Karpas-422 (cell line): Measurements from ENCODE around the gene MRPS18A. TPM values are rescaled to one million over a fixed set of nuclear protein-coding genes. Genes with fewer than 3 reads are reported as not detected.

ENCODE experiments used
- DNase-seq: peaks from one replicate; pipeline ENCODE4 v3.0.0-alpha.2; 2015
- H2AFZ ChIP-seq: fragments of 200-600 bp; sonication (generic); 2 replicates; pipeline ENCODE4 v1.6.1; 2014; ENCODE audit warnings: antibody characterized with exemption, low read length, mixed read lengths
- H3K27ac ChIP-seq: fragments of 200-600 bp; sonication (generic); 2 replicates; pipeline ENCODE4 v1.5.1; 2014; ENCODE audit warnings: mild to moderate bottlenecking, low read length, moderate library complexity
- H3K27me3 ChIP-seq: fragments of 200-600 bp; sonication (generic); 2 replicates; pipeline ENCODE4 v1.6.1; 2014; ENCODE audit warnings: low read length, mixed read lengths
- H3K36me3 ChIP-seq: fragments of 200-600 bp; sonication (generic); 2 replicates; pipeline ENCODE4 v1.6.1; 2014; ENCODE audit warnings: low read length, mixed read lengths; ENCODE audit not compliant: insufficient read depth
- H3K4me1 ChIP-seq: fragments of 200-600 bp; sonication (generic); 2 replicates; pipeline ENCODE4 v1.6.1; 2014; ENCODE audit warnings: mild to moderate bottlenecking, low read length, mixed read lengths
- H3K4me2 ChIP-seq: fragments of 200-600 bp; sonication (generic); 2 replicates; pipeline ENCODE4 v1.6.1; 2014; ENCODE audit warnings: low read length, low read depth, mild to moderate bottlenecking; ENCODE audit not compliant: poor library complexity, severe bottlenecking
- H3K4me3 ChIP-seq: fragments of 200-600 bp; sonication (generic); 2 replicates; pipeline ENCODE4 v1.5.1; 2014; ENCODE audit warnings: mild to moderate bottlenecking, antibody characterized with exemption, low read length, mixed read lengths
- H3K79me2 ChIP-seq: fragments of 200-600 bp; sonication (generic); 2 replicates; pipeline ENCODE4 v1.6.1; 2014; ENCODE audit warnings: mild to moderate bottlenecking, low read length, mixed read lengths
- H3K9ac ChIP-seq: fragments of 200-600 bp; sonication (generic); 2 replicates; pipeline ENCODE4 v1.6.0; 2014; ENCODE audit warnings: low read length
- H3K9me2 ChIP-seq: fragments of 200-600 bp; sonication (generic), shearing (Covaris generic); replicated peaks from 2 replicates; pipeline ENCODE4 v1.6.0; 2014; ENCODE audit warnings: mild to moderate bottlenecking, low read length, moderate library complexity; ENCODE audit not compliant: insufficient read depth
- H3K9me3 ChIP-seq: fragments of 300-700, 200-600 bp; sonication (generic); 2 replicates; pipeline ENCODE4 v1.6.1; 2014; ENCODE audit warnings: low read length, mixed read lengths
- H4K20me1 ChIP-seq: fragments of 200-600 bp; sonication (generic); 2 replicates; pipeline ENCODE4 v1.6.1; 2014; ENCODE audit warnings: mild to moderate bottlenecking, antibody characterized with exemption, low read length, low read depth; ENCODE audit not compliant: insufficient read depth
- total RNA-seq: library from RNA; depleted of rRNA; stranded (reverse); fragments of >200 nt; shearing (Covaris generic); gene quantifications from 2 replicates; pipeline ENCODE4 v1.2.3, GENCODE V29; 2014; ENCODE audit warnings: low replicate concordance

MRPS18A gene
- total RNA-seq, 1 experiment from 2014 or later = 53.2 TPM

DNA sequence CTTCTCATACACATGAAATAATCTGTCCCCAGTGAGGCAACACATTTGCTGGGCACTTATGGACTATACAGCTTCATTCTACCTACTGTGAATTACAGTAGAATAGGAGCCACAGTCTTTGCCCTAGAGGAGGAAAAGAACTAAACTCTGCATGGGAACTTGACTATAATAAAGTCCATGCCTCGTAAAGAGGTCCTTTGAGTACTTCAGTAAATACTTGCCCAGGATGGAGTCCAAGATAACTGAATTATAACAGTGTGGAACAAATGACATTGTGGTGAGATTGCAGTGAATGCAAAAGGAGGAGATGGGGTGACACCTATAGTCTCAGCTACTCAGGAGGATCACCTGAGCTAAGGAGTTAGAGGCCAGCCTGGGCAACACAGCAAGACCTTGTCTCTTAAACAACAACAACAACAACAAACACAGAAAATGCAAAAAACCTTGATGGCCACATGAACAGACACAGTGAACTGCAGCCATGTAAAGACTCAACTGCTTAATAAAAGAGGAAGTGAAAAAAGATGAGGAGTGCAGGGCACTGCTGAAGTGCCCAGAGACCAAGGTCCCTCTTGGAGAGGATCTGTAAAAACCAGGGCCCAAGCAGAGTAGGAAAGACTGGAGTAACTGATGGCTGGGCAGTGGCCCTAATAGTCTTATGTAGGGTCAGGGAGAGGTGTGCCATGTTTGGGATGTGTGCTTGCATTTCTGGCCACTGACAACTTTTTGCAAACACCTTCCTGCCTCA lies 3.7 kb downstream of the MRPS18A start:
- peak; percentile 68 for DNase-seq
- Histone ChIP-seq H3K4me2 (peak overlapping the region; percentile 98), H3K9me2 (no peaks in the 10 kb centered on the region), H2AFZ (no peak overlapping the region), H3K4me1 (peaks cover 49% of the 10 kb centered on the region), H3K4me3 (peak overlapping the region; percentile 20; the same call in 1 of the 2 replicates), H3K79me2 (peaks cover 75% of the 10 kb centered on the region), H3K9ac (peak overlapping the region; percentile 51), H4K20me1 (peaks cover 43% of the 10 kb centered on the region), H3K27ac (peak overlapping the region; percentile 79), H3K27me3 (no peaks in the 10 kb centered on the region), H3K9me3 (no peaks in the 10 kb centered on the region), H3K36me3 (peaks cover 16% of the 10 kb centered on the region; the same call in 1 of the 2 replicates)

DNA sequence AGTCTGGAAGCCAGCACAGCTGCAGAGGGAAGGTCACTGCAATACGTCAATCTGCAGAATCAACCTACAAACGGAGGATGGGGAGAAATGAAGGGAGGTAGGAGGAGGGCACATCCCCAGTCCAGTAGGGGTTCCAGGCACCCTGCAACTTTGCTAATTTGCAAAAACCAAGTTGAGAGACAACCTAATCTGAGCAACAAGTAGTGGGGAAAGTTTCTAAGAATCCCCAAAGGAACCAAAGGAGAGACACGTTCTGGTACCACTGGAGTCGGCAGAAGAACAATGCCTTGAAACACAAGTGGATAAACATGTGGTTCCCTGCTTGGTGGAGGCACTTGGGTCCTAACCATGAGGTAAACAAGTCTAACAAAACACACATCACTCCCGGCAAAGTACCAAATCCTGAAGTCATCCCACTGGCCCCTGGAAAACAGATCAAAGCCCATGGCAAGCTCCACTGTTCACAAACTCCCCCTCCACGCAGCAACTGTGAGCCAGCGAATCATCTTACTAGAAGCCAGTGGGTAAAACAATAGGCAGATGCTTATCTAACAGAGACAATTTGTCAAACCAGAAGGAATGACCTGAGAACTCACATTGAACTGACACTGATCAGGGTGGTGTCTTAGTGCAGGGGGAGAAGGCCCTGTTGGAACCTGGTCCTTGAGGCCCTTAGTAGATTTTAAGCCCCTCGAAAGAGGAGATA lies 4.7 kb downstream of the MRPS18A start:
- H3K4me2 ChIP-seq = no peak overlapping the region
- H3K9me3 ChIP-seq = no peaks in the 10 kb centered on the region

DNA sequence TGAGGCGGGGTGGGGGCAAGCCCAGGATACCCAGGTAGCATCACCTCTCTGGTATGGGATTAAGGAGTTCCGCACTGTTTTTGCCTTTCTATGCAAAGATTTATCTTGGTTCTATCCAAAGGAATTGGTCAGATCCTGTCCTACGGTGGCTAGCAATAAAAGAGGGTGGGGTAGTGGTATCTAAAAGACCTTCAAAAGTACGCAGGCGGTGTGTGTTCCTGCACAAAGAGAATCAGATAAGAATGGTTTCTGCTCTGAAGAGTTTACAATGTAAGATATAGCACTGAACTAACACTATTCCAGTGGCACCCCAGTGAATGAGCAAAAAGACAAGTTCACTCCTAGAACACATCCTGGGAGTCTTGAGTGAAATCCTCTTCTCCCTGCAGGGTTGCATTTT lies 6.3 kb downstream of the MRPS18A start:
- Histone ChIP-seq H3K27me3 (no peaks in the 10 kb centered on the region), H3K9me2 (no peaks in the 10 kb centered on the region), H3K9me3 (no peaks in the 10 kb centered on the region), H3K27ac (no peak overlapping the region), H3K4me2 (no peak overlapping the region), H2AFZ (no peak overlapping the region), H4K20me1 (peaks cover 36% of the 10 kb centered on the region), H3K36me3 (peaks cover 16% of the 10 kb centered on the region; the same call in 1 of the 2 replicates), H3K4me1 (peaks cover 35% of the 10 kb centered on the region), H3K4me3 (no peak overlapping the region), H3K9ac (no peak overlapping the region), H3K79me2 (peaks cover 63% of the 10 kb centered on the region)
- no peak for DNase-seq

More for the DNA sequence above, 4.7 kb downstream of the MRPS18A start:
- DNase-seq = no peak
- Histone ChIP-seq H3K36me3 (peaks cover 16% of the 10 kb centered on the region; the same call in 1 of the 2 replicates), H3K4me1 (peaks cover 43% of the 10 kb centered on the region), H3K9ac (no peak overlapping the region), H2AFZ (no peak overlapping the region), H3K4me3 (no peak overlapping the region), H3K79me2 (peaks cover 75% of the 10 kb centered on the region), H3K27me3 (no peaks in the 10 kb centered on the region), H3K27ac (no peak overlapping the region), H3K9me2 (no peaks in the 10 kb centered on the region), H4K20me1 (peaks cover 43% of the 10 kb centered on the region)

DNA sequence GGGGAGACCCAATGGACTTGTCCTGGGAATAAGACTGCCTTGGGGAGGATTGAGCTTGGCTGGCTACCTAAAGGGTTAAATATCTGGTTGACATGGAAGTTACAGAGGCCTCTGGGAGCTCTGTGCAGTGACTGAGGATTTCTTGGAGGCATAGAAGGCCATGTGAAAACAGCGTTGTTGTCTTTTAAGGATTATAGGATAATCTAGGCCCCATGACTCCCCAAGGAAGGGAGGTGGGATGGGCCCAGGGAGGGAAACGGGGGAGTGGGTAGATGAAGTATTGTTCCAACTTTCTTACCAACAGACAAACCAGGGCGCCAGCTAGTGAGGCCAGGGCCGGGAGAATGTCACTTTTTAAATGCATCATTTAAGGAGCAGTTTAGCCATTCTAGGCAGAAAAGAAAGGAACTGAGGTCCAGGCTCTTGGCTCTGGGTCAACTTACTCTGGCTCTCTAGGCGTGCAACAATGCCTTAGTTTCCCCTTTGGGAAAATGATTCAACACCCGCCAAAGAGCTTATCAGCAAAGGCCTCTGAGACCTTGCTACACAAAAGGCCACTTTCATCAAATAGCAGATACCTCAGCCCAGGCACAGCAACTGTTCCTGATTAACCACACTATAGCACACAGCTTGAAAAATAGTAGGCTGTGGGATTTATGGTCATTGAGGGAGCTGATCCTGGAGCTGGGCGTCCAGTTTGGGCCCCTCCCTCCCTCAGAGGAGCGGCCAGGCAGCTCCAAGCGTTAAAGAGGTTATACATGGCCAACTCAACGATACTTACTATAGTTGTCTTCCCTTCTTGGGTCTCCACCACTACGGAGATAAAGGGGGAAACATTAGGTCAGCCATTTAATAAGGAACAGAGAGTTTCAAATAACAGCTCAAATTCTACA lies 7.0 kb downstream of the MRPS18A start:
- peaks cover 55% of the 10 kb centered on the region for H3K79me2 ChIP-seq
- no peak for DNase-seq
- peaks cover 30% of the 10 kb centered on the region for H4K20me1 ChIP-seq
- H3K27me3 ChIP-seq = no peaks in the 10 kb centered on the region
- H3K36me3 ChIP-seq = peaks cover 16% of the 10 kb centered on the region; the same call in 1 of the 2 replicates
- H2AFZ ChIP-seq = no peak overlapping the region
- no peak overlapping the region for H3K27ac ChIP-seq
- no peak overlapping the region for H3K9ac ChIP-seq
- no peak overlapping the region for H3K4me2 ChIP-seq
- no peak overlapping the region for H3K4me3 ChIP-seq
- H3K9me2 ChIP-seq = no peaks in the 10 kb centered on the region
- H3K9me3 ChIP-seq = no peaks in the 10 kb centered on the region
- peaks cover 27% of the 10 kb centered on the region for H3K4me1 ChIP-seq

DNA sequence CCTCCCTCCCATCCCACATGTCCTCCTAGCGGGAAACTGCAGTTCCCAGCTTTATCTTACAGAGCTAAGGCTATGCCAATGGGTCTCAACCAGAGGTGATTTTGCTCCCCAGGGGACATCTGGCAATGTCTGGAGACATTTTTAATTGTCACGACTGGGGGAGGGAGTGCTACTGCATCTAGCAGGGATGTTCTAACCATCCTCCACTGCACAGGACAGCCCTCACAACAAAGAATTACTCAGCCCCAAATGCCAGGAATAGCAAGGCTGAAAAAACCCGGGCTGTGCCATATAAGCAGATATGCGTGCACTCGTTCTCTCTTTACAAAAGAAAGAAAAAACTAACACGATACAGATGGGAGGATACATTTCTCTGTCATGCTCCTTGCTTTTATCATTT lies 8.5 kb downstream of the MRPS18A start:
- Histone ChIP-seq H3K27ac (no peak overlapping the region), H3K4me3 (no peak overlapping the region), H3K4me1 (peaks cover 12% of the 10 kb centered on the region), H4K20me1 (peaks cover 30% of the 10 kb centered on the region), H3K9me3 (no peaks in the 10 kb centered on the region), H3K9ac (no peak overlapping the region), H3K36me3 (peaks cover 16% of the 10 kb centered on the region; the same call in 1 of the 2 replicates), H3K27me3 (no peaks in the 10 kb centered on the region), H3K79me2 (peaks cover 41% of the 10 kb centered on the region), H3K9me2 (no peaks in the 10 kb centered on the region), H2AFZ (no peak overlapping the region), H3K4me2 (no peak overlapping the region)
- DNase-seq = no peak

DNA sequence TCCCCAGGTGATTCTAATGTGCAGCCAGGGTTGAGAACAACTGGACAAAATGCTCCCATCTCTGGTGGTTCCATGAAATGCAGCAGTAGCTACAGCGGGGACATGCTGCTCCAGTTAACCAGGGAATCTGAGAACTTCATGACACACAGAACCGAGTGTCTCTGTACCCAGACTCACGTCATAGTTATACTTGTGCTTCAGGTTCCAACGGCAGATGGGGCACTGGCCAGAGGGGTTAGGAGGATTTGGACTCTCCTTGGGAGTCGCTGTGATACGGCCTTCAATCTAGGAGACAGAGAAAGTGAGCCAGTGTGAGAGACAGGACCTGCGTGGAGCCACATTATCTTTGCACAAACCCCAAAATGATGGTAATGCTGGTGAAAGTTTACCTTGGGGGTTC lies 9.2 kb downstream of the MRPS18A start:
- Histone ChIP-seq H3K36me3 (peaks cover 16% of the 10 kb centered on the region; the same call in 1 of the 2 replicates), H3K4me3 (no peak overlapping the region), H3K9me2 (no peaks in the 10 kb centered on the region), H3K9ac (no peak overlapping the region), H4K20me1 (peaks cover 25% of the 10 kb centered on the region), H2AFZ (no peak overlapping the region), H3K79me2 (peaks cover 34% of the 10 kb centered on the region), H3K9me3 (no peaks in the 10 kb centered on the region), H3K27ac (no peak overlapping the region), H3K4me1 (peaks cover 5% of the 10 kb centered on the region), H3K4me2 (no peak overlapping the region), H3K27me3 (no peaks in the 10 kb centered on the region)
- no peak for DNase-seq

DNA sequence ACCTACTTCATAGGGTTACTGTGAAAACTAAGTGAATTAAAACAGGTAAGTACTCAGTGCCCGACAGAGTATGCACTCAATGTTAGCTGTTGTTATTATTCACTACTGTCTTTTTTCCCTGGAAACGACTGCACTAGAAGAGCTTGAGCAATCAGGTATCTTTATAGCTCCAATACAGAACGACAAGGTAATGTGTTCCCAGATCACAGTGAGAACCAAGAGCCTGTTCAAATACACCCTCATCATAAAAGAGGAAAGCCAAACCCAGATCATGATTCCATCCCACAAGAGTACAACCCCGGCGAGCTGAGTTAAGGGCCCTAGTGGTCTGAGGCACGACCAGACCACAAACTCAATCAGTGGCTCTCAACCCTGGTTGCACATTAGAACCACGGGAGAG lies 9.8 kb downstream of the MRPS18A start:
- Histone ChIP-seq H3K9ac (no peak overlapping the region), H4K20me1 (peaks cover 20% of the 10 kb centered on the region), H3K9me3 (no peaks in the 10 kb centered on the region), H3K9me2 (no peaks in the 10 kb centered on the region), H2AFZ (no peak overlapping the region), H3K4me2 (no peak overlapping the region), H3K4me1 (no peaks in the 10 kb centered on the region), H3K36me3 (peaks cover 11% of the 10 kb centered on the region; the same call in 1 of the 2 replicates), H3K27me3 (no peaks in the 10 kb centered on the region), H3K4me3 (no peak overlapping the region), H3K79me2 (peaks cover 28% of the 10 kb centered on the region), H3K27ac (no peak overlapping the region)
- DNase-seq = no peak
